Measurements from ENCODE around the gene SMYD1.

GRCh38 chr2:88125924-88126771, 58.5 kb downstream of the SMYD1 start:
- TF ChIP-seq SP1 (IDR thresholded peaks at IDR 0.05), result no peak
- no peak for TF ChIP-seq NFRKB (IDR thresholded peaks at IDR 0.05)
- TF ChIP-seq TARDBP (IDR thresholded peaks at IDR 0.05), result no peak
- no peak for TF ChIP-seq FOXM1 (IDR thresholded peaks at IDR 0.05; ENCODE audit: borderline replicate concordance)
- no peak for TF ChIP-seq FOXA1 (IDR thresholded peaks at IDR 0.05)
- no peak for TF ChIP-seq BHLHE40 (IDR thresholded peaks at IDR 0.05; ENCODE audit: borderline replicate concordance)
